CD1c-positive myeloid dendritic cell (primary cell): ENCODE measurements around the gene TPRN.

Source experiments
- DNase-seq: peaks from one replicate; pipeline ENCODE4 v3.0.0-alpha.2; 2016; ENCODE audit errors: extremely low spot score

The TPRN gene

DNA sequence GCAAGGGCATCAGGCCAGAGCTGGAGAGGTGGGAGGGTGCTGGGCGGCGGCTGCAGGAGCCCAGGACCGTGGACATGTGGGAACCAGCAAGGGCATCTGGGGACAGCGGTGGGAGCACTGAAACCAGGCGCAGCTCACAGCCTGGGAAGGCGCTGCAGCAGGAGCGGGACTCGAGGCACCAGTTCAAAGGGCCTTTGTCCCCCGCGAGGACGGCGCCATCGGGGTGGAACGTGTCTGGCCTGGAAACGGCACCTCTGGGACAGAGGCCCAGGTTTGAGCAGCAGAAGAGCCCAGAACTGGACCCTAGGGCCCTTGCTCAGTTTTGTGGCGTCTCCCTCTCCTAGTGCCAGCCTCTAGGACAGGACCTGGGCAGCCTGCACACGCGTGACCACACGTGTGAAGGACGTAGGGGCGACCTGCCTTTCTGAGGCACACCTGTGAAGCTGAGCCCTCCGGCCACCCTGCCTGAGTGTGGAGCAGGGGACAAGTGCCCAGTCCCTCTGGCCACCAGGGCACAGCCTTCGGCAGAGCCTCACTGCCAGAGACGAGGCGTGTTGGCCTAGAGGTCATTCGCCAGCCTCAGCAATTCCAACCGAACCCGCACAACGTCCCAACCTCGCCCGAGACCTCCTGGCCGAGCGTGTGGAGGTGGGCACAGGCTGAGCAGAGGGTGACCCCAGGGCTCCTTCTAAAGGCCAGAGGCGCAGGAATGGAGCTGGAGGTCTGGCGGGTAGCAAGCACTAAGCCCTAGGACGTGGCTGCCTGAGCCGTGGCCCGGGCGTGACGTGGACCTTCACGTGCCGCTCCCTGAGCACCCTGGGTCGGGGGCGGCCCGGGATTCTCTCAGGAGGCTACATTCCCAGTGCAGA is 26.5 kb downstream of the TPRN start:
- no peak for DNase-seq

DNA sequence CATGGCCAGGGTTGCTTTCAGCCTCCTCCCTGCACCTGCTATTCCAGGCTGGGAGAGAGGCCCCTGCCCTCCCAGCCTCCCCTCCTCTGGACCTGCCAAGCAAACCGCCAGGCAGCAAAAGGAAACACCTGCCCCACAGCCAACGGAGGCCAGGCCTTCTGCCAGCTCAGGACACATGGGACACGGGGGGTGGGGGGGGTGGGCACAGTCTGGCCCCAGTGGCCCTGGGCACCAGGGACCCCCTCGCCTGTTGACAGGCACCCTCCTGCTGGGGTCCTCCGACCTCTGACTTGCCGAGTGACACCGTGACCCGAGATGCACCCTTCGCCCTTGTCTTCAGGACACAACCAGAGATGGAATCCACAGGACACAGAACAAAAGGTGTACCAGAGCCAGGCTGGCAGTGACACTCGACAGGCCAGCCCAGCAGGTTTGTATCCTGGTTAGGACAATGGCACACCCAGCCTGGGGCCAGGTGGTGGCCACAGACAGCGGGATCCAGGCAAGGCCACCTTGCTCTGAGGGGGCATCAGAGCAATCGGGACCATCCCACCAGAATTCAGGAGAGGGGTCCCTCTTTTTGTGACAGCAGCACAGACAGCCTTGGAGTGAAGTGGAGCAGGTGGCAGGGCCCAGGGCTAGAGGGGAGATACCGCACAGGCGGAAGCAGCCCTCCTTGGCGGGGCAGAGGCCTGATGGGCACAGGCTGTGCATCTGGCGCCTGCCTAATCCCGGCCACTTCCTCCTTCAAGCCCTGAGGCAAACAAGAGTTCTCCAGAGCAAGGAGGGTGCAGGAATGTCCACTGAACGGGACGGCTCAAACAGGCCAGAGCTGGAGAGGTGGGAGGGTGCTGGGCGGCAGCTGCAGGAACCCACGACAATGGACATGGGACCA is 27.4 kb downstream of the TPRN start:
- DNase-seq: no peak

DNA sequence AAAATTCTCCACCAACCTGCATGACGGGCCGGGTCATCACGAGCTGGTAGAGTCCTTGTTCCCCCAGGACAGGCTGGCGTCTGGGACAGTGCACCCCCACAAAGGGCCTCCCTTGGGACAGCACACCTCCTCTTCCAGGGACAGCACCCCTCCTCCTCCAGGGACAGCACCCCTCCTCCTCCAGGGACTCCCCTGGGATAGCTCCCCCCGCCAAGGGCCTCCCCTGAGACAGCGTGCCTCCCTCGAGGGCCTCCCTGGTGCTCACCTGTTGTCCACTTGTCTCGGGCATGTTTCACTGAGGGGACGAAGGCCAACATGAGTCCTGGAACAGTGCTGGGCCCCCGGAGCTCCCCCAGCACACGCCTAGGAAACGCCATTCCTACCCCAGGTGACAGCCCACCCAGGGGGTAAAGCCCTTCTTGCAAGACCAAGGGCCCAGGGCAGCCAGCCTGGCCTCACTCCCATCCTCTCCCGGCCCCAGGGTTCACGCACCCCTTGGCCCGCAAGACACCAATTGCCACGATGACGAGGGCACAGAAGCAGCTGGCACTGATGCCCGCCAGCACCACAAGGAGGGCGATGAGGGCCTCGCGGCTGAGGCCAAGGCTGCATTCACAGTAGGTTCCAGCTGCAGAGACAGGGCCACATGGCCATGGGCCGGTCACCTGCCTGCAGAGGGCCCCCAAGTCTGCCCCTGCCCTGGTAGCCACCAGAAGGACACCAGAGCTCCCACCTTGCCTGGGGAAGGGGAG is 29.2 kb downstream of the TPRN start:
- DNase-seq: no peak

DNA sequence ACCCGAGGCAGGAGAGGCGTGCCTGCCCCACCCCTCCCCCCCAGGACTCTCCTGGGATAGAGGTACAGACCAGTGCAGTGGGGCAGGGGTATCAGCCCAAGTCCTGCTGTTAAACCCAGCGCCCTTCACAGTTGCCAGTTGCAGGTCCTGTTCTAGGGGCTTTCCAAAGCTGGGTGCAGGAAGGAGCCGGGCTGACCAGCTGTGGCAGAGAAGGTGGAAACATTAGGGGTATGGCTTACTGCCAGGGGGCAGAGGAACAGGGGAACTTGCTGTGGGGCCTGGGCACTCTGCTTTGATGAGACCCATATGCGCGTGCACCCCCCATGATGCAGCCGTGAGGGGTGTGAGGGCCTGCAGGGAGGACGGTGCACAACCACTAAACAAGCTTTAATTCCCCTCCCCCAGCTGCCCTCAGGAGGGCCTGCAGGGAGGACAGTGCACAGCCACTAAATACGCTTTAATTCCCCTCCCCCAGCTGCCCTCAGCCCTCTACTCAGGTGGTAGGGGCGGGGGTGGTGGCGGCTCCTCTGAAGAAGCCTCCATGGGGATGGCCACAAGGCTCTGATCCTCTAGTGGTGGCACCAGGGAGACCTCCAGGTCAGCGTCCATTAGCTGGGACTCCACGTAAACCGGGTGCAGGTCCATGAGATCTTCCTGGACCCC is 29.9 kb downstream of the TPRN start:
- DNase-seq: no peak

DNA sequence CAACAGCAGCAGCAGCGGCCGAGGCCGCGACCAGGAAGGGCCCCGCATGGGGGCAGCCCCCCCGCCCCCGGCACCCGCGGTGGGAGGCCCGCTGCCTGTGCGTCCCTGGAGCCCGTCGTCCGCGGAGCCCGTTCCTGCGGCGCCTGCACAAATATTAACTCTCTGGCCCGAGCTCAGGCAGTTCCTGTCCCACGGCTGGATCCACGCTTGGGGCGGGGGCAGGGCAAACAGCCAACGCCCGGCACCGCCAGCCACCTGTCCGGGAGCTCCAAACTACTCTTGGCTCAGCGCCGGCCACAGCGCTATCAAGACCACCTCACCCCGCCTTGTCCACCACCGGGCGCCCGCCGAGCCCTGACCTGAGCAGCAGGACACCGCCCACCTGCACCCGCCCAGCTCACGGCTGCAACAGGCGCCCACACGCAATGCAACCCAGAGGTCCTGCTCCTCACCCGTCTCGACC is 30.6 kb downstream of the TPRN start, which contains the start of gene LRRC26:
Gene LRRC26, minus strand, starts transcription at position 156 of the 463 bp plus-strand sequence. Its CDS starts 108 bp downstream, at position 48.
- no peak for DNase-seq

DNA sequence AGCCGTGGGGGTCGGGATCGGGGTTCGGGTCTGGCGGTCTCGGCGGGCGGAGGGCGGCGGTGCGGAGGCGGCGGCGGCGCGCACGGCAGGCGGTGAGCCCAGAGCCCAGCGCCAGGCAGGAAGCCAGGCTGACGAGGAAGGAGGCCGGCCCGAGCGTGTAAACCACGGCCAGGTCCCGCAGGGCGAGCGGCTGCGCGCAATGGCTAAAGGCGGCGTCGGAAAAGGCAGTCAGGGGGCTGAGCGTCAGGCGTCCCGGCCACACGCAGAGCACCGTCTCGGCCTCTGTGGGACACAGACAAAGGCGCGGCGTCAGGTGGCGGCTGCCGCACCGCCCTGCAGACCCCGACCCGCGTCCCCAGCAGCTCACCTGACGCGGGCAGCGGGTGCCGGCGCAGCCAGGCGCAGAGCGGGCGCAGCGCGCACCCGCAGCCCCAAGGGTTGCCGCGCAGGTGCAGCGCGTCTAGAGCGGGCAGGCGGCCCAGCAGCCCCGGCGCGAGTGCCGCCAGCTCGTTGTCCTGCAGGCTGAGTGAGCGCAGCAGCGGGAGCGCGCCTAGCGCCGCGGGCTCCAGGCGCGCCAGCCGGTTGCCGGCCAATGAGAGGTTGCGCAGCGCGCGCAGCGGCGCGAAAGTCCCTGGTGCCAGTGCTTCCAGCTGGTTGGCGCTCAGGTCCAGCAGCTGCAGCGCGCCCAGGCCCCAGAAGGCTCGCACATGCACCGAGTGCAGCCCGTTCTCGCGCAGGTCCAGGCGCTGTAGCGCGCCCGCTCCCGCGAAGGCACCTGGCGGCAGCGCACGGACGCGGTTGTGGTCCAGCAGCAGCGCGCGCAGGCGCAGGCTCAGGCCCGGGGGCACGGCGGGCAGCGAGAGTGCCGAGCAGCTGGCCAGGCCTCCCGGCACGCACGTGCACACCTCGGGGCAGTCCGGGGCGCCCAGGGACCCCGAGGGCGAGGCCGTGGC is 31.4 kb downstream of the TPRN start:
- no peak for DNase-seq

DNA sequence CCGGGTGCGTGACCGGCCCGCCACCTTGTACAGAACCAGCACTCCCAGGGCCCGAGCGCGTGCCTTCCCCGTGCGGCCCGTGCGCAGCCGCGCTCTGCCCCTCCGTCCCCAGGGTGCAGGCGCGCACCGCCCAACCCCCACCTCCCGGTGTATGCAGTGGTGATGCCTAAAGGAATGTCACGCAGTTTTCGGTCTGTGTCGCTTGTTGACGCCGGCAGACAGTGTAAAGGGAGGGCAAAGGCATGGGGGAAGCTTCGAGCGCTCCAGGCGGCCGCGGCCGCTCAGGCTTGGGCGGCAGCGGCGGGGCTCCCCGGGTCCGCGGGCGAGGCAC is 32.0 kb downstream of the TPRN start:
- no peak for DNase-seq

DNA sequence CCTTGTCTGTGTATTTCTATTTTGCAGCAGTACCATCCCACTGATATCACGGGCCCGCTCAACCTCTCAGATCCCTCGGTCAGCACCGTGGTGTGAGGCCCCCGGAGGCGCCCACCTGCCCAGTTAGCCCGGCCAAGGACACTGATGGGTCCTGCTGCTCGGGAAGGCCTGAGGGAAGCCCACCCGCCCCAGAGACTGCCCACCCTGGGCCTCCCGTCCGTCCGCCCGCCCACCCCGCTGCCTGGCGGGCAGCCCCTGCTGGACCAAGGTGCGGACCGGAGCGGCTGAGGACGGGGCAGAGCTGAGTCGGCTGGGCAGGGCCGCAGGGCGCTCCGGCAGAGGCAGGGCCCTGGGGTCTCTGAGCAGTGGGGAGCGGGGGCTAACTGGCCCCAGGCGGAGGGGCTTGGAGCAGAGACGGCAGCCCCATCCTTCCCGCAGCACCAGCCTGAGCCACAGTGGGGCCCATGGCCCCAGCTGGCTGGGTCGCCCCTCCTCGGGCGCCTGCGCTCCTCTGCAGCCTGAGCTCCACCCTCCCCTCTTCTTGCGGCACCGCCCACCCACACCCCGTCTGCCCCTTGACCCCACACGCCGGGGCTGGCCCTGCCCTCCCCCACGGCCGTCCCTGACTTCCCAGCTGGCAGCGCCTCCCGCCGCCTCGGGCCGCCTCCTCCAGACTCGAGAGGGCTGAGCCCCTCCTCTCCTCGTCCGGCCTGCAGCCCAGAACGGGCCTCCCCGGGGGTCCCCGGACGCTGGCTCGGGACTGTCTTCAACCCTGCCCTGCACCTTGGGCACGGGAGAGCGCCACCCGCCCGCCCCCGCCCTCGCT is 32.6 kb downstream of the TPRN start:
- no peak for DNase-seq

DNA sequence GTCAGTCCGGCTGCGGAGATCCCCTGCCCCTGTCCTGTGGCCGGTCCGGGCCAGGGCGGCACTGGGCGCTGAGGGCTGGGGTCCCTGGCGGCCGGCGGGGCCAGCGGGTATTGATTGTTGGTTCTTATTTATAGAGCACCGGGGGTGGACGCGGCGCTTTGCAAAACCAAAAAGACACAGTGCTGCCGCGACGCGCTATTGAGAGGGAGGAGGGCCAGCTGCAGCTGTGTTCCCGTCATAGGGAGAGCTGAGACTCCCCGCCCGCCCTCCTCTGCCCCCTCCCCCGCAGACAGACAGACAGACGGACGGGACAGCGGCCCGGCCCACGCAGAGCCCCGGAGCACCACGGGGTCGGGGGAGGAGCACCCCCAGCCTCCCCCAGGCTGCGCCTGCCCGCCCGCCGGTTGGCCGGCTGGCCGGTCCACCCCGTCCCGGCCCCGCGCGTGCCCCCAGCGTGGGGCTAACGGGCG is 33.2 kb downstream of the TPRN start:
- no peak for DNase-seq

DNA sequence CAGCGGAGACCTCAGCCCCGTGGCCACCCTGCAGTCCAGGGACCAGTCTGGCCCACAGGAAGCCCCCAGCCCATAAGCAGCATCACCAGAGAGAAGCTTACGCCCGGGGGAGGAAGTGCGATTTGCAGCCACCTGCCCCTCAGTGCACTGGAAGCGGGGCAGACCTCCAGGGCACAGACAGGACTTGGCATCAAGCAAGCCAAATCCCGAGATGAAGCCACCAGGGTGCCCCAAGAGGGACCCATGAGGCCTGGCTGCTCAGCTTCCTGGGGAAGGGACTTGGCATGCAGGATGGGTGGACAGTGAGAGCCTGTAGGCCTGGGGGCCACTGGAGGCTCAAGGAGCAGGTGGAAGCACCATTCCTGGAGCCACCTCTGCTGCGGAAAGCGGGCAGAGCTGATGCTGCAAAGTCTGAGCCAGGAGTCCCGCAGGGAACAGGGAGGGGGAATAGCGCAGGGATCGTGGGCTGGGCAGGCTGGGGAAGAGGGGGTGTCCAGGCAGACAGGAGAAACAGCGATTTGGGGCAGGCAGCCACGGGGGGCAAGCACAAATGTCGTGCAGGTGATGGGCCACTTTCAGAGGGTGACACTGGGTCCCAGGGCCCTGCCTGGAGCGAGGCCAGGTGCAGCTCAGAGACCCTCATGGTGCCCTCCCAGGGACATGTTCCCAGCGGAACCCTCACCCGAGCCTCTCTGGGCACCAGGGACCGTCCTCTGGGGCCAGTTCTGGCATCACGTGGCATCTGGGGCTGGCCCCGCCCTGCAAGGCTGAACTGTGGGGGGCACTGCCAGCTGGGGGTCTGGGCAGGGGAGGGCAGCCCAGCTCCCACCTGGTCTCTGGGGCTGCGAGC is 33.9 kb downstream of the TPRN start:
- no peak for DNase-seq

DNA sequence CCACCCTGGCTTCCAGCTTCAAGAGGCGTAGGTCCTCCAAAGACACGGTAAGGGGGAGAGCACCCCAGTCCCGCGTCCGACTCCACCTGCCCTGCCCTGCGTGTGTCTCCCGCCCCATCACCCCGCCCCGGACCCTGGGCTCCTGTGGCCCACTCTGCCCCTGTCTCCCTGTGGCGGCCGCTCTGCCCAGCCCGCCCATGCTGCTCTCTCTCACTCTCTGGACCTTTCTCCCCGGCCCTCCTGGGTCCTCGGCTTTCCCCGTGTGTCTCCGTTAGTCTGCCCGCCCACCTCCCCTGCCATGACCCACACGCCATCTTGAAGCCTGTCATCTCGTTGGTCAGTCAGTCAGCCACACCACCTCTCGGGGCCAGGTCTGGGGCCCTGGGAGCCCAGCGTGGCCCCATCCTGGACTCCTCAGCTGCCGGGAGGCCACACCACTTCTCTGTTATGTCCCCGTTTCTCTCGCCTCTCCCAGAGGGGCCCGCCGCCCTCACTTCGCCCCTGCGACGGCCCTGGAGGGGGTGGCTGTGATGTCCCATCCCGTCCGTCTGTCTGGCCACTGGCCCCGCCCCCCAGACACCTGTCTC is 35.2 kb downstream of the TPRN start:
- no peak for DNase-seq

DNA sequence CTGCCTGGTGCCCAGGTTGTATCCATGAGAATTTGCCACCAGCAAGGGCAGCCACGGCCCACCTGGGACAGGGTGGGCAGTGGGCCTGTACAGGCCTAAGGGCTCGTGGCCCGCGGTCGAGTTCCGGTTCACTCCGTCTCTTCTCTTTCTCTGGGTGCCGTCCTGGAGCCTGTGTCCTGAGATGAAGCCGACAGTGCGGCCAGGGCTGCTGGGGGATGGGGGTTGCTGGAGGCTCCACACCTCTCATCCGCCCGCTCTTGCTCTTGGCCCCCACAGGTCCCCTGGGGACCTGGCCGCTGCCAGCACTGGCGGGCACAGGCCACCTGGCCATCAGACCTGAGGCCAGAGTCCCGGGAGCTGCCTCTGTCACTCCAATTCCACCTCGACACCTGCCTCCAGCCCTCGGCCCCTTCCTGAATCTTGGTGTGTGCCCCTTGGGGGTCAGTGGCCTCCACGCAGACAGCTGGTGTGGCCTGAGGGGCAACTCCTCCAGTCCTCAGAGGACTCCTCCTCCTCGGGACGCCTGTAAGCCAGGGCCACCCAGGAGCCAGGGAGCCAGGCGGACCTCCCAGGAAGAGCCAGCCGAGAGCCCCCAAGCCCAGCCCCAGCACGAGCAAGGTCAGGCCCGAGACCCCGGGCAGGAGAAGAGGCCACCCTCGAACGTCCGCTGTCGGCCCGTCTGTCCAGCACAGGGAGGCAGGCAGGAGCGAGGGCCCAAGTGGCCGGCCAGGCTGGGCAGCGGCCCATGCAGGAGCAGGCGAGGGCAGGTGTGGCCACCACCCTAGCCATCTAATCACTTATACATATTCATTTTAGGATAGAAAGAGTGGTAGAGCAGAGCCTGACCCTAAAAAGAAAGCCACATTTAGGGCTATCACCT is 35.9 kb downstream of the TPRN start:
- no peak for DNase-seq

DNA sequence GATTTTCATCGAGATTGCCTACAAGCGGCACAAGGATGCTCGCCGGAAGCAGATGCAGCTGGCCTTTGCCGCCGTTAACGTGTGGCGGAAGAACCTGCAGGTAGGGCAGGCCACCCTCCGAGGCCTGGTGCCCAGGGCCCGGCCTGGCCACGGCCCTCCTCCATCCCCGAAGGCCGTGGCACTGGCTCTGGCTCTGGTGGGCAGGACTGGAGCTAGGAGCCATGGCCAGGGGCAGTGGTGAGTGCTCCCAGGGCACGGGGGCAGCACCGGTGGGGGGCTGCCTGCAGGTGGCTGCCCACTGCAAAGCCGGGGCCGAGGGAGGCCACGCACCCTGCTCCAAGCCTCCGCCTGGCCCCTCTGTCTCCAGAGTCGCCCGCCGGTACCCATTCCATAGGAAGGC is 36.7 kb downstream of the TPRN start:
- DNase-seq: no peak

DNA sequence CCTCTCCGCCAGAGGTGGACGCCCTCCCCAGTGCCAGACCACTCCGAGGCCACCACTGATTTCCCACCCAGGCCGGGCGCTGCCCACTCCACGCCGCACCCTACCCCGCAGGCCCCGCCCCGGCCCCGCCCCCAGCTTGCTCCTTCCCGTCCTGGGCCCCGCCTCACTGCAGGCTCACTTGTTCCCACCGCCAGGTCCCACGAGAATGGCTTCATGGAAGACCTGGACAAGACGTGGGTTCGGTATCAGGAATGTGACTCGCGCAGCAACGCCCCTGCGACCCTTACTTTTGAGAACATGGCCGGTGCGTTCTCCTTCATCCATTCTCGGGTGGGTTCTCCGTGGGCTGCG is 37.2 kb downstream of the TPRN start:
- DNase-seq: peak; percentile 20

DNA sequence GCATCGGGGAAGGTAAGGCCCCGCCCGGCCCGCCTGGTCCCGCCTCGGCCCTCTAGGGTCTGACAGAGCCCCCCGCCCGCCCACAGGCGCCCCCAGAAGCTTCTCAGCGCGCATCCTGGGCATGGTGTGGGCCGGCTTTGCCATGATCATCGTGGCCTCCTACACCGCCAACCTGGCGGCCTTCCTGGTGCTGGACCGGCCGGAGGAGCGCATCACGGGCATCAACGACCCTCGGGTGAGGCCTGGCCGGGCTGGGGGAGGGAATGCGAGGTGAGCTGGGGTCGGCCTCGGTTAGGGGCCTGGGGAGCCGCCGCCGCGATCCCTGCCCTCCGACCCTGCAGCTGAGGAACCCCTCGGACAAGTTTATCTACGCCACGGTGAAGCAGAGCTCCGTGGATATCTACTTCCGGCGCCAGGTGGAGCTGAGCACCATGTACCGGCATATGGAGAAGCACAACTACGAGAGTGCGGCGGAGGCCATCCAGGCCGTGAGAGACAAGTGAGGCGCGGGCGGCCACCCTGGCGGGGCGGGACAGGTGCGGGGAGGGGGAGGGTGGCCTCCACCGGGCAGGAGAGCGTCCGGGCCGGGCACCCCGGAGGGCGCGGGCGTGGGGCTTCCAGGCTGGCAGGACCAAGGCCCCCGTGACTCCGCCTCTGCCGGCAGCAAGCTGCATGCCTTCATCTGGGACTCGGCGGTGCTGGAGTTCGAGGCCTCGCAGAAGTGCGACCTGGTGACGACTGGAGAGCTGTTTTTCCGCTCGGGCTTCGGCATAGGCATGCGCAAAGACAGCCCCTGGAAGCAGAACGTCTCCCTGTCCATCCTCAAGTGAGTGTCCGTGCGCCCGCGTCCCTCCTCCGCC is 37.8 kb downstream of the TPRN start:
- peak; percentile 21 for DNase-seq
